OCI-LY3 (cell line): ENCODE measurements around the gene FKBP2.

Experiments
- H2AFZ ChIP-seq: fragments of 200-600, 300-600 bp; shearing (Covaris generic); 2 replicates; pipeline ENCODE4 v1.6.0; 2014; ENCODE audit warnings: antibody characterized with exemption, low read depth, low read length
- H3K27ac ChIP-seq: fragments of 200-600, 300-600 bp; sonication (generic); 2 replicates; pipeline ENCODE4 v1.5.1; 2014; ENCODE audit warnings: mild to moderate bottlenecking, low read length, moderate library complexity, mixed read lengths
- H3K27me3 ChIP-seq: fragments of 200-600, 300-600 bp; sonication (generic); 2 replicates; pipeline ENCODE4 v1.6.1; 2014; ENCODE audit warnings: low read depth, low read length, mixed read lengths
- H3K36me3 ChIP-seq: fragments of 200-600, 300-600 bp; sonication (generic); replicated peaks from 2 replicates; pipeline ENCODE3; 2014; ENCODE audit warnings: low read depth, low read length, mixed read lengths
- H3K4me1 ChIP-seq: fragments of 300-600, 200-600 bp; sonication (generic); 2 replicates; pipeline ENCODE4 v1.6.1; 2014; ENCODE audit warnings: low read length, mixed read lengths
- H3K4me2 ChIP-seq: fragments of 200-600, 300-600 bp; sonication (generic); 2 replicates; pipeline ENCODE4 v1.6.1; 2014; ENCODE audit warnings: low read length, mixed read lengths
- H3K4me3 ChIP-seq: fragments of 300-600, 200-600 bp; sonication (generic); 2 replicates; pipeline ENCODE4 v1.5.1; 2014; ENCODE audit warnings: antibody characterized with exemption, mild to moderate bottlenecking, low read length, moderate library complexity
- H3K79me2 ChIP-seq: fragments of 300-600, 200-600 bp; shearing (Covaris generic); 2 replicates; pipeline ENCODE4 v1.6.1; 2014; ENCODE audit warnings: mild to moderate bottlenecking, low read length, mixed read lengths
- H3K9ac ChIP-seq: fragments of 300-600, 200-600 bp; shearing (Covaris generic); 2 replicates; pipeline ENCODE4 v1.6.0; 2014; ENCODE audit warnings: mild to moderate bottlenecking, low read length, moderate library complexity
- H3K9me3 ChIP-seq: fragments of 200-600, 300-600 bp; shearing (Covaris generic); 2 replicates; pipeline ENCODE4 v1.6.1; 2014; ENCODE audit warnings: low read length, mixed read lengths; ENCODE audit not compliant: insufficient read depth
- H4K20me1 ChIP-seq: fragments of 200-600, 300-600 bp; sonication (generic); 2 replicates; pipeline ENCODE4 v1.6.1; 2016; ENCODE audit warnings: low read length, mixed read lengths; ENCODE audit not compliant: insufficient read depth
- CTCF ChIP-seq: fragments of 200-600, 300-600 bp; sonication (generic); IDR thresholded peaks from 2 replicates; pipeline ENCODE4 v1.5.1; 2014; ENCODE audit warnings: antibody characterized with exemption, low read length, low read depth
- EZH2phosphoT487 ChIP-seq: fragments of 200-600 bp; shearing (Covaris generic); IDR thresholded peaks from 2 replicates; pipeline ENCODE4 v1.6.1; 2018; ENCODE audit warnings: antibody characterized with exemption, mixed run types, low read depth

Gene FKBP2

GRCh38 chr11:64229090-64229743 lies 11.7 kb upstream of the FKBP2 start:
- no peak overlapping the region for H3K9ac ChIP-seq
- 0 out of 2 replicates have a peak overlapping the region, but pooled peaks have one; percentile 89 for H3K4me3 ChIP-seq
- no peaks in the 10 kb centered on the region for H3K27me3 ChIP-seq
- H4K20me1 ChIP-seq: no peaks in the 10 kb centered on the region
- TF ChIP-seq CTCF (no peak), EZH2phosphoT487 (no peak)
- H3K79me2 ChIP-seq: peaks cover 17% of the 10 kb centered on the region
- no peaks in the 10 kb centered on the region for H3K36me3 ChIP-seq
- H3K9me3 ChIP-seq: no peaks in the 10 kb centered on the region
- H2AFZ ChIP-seq: no peak overlapping the region
- H3K27ac ChIP-seq: no peak overlapping the region
- H3K4me2 ChIP-seq: peak overlapping the region; percentile 93
- peaks cover 26% of the 10 kb centered on the region for H3K4me1 ChIP-seq

- no peak for TF ChIP-seq EZH2phosphoT487
- TF ChIP-seq CTCF: no peak
- Histone ChIP-seq H3K36me3 (no peaks in the 10 kb centered on the region), H3K4me1 (peaks cover 26% of the 10 kb centered on the region), H3K4me2 (peak overlapping the region; percentile 93), H3K9ac (peak overlapping the region; percentile 84), H3K79me2 (peaks cover 17% of the 10 kb centered on the region), H3K9me3 (no peaks in the 10 kb centered on the region), H4K20me1 (no peaks in the 10 kb centered on the region), H2AFZ (no peak overlapping the region), H3K4me3 (peak overlapping the region; percentile 89), H3K27me3 (no peaks in the 10 kb centered on the region), H3K27ac (peak overlapping the region; percentile 12; the same call in 1 of the 2 replicates)
Observed at GRCh38 chr11:64229744-64230170, 11.1 kb upstream of the FKBP2 start.

GRCh38 chr11:64230171-64230984 lies 10.5 kb upstream of the FKBP2 start, which contains the start of gene DNAJC4:
Gene DNAJC4 (plus strand): TSS chr11:64230548. CDS start chr11:64230855, 307 bp downstream.
- peaks cover 24% of the 10 kb centered on the region for H3K4me1 ChIP-seq
- peak within 1 kb of the TSS; percentile 84 for H3K9ac ChIP-seq
- peaks cover 18% of the 10 kb centered on the region for H3K79me2 ChIP-seq
- H3K4me3 ChIP-seq: peak within 1 kb of the TSS; percentile 89
- peak within 1 kb of the TSS; percentile 93 for H3K4me2 ChIP-seq
- no peaks in the 10 kb centered on the region for H3K27me3 ChIP-seq
- peak within 1 kb of the TSS; percentile 29 for H3K27ac ChIP-seq
- H3K36me3 ChIP-seq: peaks cover under 1% of the 10 kb centered on the region
- peaks cover 3% of the 10 kb centered on the region; the same call in 1 of the 2 replicates for H4K20me1 ChIP-seq
- H3K9me3 ChIP-seq: no peaks in the 10 kb centered on the region
- peak within 1 kb of the TSS; percentile 68; the same call in 1 of the 2 replicates for H2AFZ ChIP-seq
- no peak for TF ChIP-seq CTCF
- no peak for TF ChIP-seq EZH2phosphoT487

- Histone ChIP-seq H3K27me3 (no peaks in the 10 kb centered on the region), H4K20me1 (peaks cover 9% of the 10 kb centered on the region; the same call in 1 of the 2 replicates), H3K27ac (peak overlapping the region; percentile 29), H3K4me3 (peak overlapping the region; percentile 89), H3K79me2 (peaks cover 19% of the 10 kb centered on the region), H3K9ac (peak overlapping the region; percentile 84), H3K36me3 (peaks cover 6% of the 10 kb centered on the region), H2AFZ (peak overlapping the region; percentile 68; the same call in 1 of the 2 replicates), H3K9me3 (no peaks in the 10 kb centered on the region), H3K4me1 (peaks cover 28% of the 10 kb centered on the region), H3K4me2 (peak overlapping the region; percentile 93)
- TF ChIP-seq CTCF: no peak
- no peak for TF ChIP-seq EZH2phosphoT487
Observed at GRCh38 chr11:64230985-64231365, 9.9 kb upstream of the FKBP2 start.
